Measurements from ENCODE around the gene TMEM123.

Gene TMEM123, protein sequence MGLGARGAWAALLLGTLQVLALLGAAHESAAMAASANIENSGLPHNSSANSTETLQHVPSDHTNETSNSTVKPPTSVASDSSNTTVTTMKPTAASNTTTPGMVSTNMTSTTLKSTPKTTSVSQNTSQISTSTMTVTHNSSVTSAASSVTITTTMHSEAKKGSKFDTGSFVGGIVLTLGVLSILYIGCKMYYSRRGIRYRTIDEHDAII

DNA sequence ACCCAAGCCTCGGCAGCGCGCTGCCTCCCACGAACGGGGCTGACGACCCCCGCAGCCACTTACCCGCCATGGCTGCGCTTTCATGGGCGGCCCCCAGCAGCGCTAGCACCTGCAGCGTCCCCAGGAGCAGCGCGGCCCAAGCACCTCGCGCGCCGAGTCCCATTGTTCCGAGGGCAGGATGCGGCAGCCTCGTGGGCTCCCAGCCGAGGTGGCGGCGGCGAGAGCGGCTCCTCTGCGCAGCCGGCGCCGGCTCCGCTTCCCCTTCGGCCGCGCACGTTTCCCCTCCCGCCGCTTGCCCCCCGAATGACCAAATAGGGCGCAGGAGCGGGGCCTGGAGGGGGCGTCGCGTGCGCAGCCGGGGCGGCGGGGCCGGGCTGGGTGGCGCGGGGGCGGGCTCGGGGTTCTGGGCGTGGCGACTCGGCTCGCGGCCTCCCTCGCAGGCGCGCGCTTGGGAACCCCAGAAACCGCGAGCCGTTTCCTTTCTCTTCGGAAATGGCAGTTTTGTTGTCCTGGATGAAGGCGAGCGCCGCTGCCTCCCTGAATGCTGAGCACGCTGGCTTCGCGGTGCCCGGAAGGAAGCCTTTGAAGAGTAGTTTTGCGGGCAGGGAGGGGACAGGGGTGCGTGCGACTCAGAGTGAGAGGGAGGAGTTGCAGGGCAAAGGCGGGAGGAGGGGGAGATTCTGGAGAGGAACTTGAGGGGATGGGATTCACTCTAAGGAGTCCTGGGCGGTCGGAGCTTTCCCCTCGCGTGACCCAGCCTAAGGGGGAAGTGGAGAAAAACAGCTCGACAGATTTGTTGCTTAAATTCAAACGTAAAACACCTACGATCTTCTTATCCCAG is at the start of gene TMEM123:
Gene TMEM123, minus strand, starts transcription at position 305 of the 841 bp plus-strand sequence. Its CDS starts 142 bp downstream, at position 163.
- peak; percentile 86 for DNase-seq

DNA sequence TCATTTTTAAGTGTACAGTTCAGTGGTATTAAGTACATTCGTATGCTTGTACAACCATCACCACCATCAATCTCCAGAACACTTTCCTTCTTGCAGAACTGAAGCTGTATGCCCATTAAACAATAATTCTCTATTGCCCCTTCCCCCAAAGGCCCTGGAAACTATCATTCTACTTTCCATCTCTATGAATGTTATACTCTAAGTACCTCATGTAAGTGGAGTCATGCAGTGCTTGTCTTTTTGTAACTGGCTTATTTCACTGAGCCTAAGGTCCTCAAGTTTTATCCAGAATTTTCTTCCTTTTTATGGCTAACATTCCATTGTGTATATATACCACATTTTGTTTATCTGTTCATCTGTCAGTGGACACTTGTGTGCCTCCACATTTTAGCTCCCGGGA is 48.3 kb upstream of the TMEM123 start:
- no peak for DNase-seq

DNA sequence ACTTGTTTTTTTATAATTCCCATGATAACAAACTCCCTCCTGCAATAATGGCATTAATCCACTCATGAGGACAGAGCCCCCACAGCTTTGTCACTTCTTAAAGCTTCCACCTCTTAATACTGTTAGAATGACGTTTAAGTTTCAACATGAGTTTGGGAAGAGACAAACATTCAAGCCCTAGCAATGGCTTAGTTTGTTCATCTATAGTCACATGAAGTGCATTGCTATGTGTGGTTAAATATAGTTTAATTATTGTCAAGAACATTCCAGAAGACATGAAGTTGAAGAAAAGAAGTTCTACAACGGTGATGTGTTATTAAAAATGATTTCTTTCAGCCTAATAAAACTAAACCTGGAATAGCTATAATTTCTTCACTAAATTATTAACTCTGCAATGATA is 47.4 kb upstream of the TMEM123 start:
- DNase-seq: no peak

DNA sequence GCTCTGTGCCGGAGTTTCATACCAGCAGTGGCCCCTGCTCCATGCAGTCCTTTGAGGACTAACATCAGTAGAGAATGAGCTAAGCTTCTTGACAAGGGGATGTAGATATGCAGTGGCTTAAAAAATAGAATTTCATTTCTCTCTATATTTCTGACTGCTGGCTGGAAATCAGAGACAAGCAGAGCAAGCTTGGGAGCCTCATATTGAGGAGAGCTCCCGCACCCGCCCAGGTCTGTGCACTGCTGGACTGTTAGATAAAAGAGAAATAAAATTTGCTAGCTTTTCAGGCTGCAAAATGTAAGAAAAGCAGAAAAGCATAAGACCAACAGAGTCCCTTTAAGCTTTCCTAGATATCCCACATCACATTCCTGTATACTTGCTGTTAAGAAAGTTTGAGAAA is 46.6 kb upstream of the TMEM123 start:
- DNase-seq: no peak

DNA sequence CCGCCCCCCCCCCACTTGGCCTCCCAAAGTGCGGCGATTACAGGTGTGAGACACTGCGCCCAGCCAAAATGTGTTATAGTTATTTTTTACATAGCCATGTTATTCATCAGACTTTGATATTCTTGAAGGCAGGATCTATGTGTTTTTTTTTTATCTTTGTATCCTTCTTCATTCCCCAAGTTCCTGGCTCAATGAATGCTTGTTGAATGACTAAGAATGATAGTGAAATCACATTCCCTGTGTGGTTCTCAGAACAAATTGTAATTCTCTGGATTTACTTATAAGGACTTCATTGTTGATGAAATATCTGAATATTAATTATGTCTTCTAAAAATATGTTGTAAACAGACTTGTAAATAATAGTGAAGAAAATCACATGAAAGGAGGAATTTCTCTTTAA is 44.5 kb upstream of the TMEM123 start:
- DNase-seq: no peak

DNA sequence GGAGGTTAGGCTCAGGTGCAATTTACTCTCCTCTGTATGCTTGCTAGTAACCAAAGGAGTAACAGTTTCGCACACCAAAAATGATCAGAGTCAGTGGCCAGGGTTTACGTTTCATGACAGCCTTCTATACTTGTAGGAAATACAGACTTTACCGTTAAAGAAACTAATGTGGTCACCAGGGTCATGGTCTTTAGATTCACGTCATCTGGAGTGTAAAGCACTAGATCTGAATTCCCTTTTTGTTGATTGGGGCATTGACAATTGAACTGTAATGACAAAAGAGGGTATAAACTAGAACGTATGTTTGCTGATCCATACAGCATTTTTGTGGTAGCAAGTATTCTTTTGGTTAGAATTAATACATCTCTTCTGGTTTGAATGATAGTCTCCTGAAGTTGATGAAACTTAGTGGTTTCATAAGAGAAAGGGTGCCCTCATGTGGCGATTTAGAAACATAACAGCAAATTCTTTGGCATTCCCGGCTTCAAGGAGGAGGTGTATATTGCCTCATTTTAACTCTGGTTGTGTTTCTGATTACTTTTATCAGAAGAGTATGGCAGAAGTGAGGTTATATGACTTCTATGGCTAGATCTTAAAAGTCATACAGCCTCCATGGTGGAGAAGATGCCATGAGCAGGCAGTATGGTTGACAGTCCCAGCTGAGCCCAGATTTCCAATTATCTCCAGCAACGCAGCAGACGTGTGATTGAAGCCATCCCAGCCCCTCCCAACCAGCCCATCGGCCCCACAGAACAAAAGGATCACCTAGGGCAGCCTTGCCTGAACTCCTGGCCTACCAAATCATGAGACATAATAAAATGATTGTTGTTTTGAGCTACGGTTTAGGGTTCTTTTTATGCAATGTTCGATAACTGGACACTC is 42.8 kb upstream of the TMEM123 start:
- no peak for DNase-seq

DNA sequence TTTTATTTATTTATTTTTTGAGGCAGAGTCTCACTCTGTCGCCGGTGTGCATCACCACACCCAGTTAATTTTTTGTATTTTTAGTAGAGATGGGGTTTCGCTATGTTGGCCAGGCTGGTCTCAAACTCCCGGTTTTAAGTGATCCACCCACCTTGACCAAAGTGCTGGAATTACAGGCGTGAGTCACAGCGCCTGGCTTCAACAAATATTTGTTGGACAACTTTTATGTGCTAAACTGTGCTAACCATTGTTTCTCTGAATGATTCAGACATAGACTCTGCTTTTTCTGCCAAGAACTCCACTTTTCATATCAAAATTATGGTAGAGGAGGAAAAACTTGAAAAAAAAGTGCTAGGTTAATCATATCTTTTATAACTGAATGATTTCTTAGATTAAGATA is 41.7 kb upstream of the TMEM123 start:
- no peak for DNase-seq

DNA sequence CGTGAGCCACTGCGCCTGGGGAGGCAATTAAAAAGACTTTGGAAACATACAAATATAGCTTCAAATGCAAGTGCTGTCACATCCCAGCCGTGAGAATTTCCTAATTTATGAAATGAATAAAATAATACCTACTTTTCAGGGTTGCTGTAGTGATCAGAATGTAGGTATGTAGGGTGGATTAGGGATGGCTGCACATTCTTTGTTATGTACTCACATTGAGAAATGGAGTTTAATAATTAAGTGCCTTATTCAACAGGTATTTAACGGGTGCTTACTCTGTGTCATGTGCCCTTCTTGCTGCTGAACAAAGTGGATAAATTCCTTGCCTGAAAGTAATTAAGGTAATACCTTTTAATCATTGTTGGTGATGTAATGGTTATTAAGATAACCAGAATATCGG is 41.0 kb upstream of the TMEM123 start:
- no peak for DNase-seq

DNA sequence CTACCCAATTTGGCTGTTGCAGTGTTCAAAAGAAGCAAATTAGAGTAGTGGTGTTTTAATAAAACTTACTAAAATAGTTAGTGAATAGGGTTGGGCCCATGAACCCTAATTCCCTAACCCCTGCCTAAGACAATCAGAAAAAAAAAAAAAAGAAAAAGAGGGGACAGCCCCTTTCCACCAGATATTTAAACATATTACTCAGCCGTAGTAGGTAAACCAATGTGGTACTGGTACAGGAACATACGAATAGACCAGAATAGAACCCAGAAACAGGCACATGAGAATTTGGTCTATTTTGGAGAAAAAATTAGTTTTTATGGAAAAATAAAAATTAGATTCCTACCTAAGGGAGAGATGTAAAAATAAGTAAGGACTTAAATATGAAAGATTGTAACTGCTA is 39.4 kb upstream of the TMEM123 start:
- no peak for DNase-seq

DNA sequence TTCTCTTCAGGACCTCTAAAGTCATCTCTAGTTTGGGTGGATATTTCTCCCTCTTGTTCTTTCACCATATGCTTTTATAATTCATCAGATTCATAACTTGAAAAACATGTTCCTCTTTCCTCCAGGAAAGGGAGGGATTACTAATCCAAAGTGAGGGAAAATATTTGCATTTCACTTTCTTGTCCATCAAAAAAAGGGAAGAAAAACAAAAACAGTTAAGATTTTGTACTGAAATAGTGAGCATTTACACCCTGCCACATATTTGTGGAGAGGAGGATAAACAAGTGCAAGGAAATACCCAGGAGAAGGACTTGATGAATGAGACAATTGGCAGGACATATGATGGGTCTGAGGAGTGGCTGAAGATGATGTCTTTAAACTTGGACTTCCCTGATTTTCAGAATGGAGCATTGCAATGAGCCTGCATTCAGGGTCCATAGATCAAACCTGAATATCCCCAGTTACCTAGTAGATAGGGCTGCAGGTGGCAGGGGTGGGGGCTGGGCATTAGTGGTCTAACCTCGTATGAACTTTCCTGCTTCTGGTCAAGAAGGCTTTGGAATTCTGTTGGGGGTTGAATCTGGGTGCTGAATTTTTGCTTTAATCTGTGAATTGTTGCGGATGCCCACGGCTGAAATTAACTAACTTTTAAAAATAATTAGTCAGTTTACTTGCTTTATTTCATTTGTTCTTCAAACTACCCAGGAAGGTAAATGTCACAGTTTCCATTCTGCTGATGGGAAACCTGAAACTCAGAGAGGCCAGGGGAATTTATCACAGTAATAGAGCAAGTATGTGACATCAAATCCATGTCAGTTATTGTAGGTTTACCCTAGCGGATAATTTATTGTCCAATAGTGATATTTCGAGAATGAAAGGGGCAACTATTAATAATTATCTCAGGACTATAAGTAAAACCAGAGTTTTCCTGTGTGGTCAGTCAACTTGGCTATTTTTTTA is 36.9 kb upstream of the TMEM123 start:
- no peak for DNase-seq

DNA sequence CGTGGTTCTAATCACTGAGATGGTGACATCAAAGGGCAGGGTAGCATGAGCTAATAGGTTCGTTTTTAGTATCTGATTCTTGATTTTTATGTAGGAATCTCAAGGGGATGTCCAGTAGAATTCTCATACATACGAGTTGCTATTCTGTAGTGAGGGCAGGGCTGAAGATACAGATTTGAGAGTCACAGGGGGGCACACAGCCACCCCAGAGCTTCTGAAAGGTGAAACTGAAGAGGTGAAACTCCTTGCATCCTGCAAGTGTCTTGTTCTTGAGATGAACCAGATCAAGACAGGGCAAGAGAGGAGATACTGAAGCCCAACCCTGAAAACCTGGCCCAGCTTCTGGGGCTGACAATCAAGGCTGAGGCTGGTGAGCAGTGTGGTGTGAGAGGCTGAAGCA is 35.6 kb upstream of the TMEM123 start:
- DNase-seq: no peak

DNA sequence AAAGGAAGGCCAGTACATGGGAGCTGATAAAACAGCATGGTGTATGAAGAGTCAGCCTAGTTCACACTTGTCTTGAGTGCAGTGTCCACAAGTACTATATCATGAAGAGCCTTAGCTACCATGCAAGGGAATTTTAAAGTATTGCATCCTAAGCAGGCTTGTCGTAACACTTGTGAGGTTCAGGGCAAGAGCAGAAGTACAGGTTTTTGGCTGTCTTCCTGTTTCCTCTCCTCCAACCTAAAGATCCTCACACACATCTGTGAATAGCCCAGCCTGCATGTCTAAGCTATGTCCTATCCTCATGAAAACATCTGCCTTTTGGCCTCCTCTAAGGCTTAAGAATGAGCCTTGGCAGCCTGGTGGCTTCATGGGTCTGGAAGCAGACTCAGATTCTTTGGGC is 34.6 kb upstream of the TMEM123 start:
- DNase-seq: no peak

DNA sequence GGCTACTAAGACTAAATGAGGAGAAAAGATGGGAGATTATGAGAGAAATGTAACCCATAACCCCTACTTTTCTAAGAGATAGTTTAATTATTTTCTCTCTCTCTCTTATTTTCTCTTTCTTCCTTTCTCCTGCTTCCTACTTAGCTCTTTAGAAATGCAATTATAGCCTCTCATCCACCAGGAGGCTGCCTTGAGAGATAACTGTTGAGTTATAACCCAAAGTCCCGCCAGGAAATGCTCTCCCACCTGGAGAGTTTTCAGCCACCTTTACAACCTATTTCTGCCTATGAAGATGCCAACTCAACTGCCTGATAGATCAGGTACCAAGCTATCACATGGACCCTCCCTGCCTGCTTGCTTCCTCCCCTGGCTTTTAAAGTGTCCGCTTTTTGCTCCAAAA is 34.0 kb upstream of the TMEM123 start:
- no peak for DNase-seq

DNA sequence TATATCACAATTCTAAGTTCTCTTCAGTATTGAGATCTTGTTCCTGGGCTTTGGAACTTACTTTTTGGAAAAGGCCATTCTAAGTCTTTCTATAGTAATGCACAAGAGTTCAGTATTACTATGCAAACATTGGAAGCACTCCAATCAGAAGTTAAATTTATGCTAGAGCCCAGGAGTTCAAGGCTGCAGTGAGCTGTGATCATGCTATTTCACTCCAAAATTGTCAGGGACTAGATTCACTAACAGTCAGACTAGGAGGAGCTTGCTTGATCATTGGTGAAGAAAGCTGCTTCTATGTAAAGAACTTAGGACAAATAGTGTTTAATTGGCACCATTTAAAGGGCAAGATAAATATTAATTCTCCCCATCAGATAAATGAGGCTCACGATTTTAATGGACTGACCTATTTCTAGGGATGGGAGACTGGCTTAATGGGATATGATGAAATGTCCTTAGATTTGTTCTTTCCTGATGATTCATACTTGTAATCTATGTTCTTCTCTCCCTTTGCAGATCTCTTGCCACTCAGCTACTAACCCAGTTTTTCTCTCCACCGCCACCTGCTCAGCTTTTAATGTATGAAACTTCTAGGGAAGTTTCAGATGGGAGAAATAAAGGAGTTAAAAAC is 32.6 kb upstream of the TMEM123 start:
- no peak for DNase-seq

DNA sequence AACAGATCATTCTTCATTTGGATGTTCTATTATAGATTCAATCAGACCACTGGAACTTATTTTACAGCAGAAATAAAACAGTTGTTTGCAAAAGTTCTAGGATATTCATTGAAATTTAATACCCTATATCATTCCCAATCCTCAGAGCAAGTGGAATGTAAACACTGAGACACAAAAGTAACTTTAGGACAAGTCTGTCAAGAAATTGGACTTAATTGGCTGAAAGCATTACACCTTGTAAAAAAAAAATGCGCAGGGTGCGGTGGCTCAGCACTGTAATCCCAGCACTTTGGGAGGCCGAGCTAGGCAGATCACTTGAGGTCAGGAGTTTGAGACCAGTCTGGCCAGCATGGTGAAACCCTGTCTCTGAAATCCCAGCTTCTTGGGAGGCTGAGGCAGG is 29.9 kb upstream of the TMEM123 start:
- no peak for DNase-seq

DNA sequence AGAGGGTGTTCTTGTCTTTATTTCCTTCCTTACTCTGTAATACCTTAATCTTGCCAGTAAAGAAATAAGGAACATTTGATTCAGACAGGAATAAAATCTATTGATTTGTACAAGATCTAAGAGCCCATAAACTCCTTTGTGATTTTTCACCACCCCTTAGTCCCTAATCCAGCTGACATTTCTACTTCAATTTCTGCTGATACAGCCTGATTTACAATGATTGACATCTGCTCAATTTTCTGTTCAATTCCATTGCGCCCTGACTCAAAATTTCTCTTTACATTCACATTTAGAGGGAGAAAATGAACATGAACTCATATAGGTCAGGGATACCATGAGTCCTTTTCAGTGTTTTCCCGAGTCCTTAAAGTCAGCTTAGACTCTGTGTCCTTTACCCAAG is 27.2 kb upstream of the TMEM123 start:
- DNase-seq: no peak

DNA sequence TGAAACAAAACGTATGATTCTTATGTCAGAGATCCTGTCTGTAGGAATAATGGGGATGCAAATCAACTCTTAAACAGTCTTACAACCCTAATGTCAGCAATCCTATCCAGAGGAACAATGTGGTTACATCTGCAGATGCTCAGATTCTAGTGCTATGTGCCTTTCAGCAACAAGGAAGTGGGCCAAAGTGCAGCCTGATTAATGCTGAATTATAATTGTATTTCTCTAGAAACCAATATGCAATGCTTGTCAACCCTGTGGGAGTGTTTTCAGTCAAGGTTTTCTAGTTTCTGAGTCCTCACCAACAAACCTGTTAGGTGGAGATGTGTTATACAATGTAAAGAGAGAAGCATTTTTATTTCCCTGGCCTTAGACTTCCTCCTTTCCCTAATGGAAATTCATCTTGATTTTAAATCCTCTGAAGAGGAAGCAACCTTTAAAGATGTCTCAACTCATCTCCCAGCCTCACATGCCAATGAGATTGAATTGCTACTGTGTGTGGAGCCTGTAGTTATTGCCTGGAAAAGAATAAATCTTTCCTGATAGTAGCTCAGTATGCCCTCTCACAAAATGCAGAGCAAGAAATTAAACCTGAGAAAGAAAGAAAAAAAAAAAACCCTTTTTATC is 26.2 kb upstream of the TMEM123 start:
- no peak for DNase-seq

DNA sequence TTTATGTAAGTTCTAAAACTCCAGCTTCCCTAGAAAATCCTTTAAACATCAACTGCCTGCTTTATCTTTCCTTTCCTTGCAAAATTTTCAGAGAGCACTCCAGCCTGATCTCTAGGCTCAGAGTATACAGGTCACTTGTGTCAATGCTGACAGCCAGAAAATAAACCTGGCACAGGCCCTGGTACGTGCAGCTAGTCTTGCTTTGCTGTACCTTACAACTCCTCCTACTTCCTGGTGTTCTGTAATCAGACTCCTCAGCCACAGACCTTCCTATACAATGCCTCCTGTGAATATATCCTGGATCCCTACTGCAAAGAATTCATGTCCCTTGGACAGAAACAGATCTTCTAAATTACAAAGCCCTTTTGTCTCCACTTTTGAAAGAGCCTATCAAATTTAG is 24.2 kb upstream of the TMEM123 start:
- DNase-seq: no peak

DNA sequence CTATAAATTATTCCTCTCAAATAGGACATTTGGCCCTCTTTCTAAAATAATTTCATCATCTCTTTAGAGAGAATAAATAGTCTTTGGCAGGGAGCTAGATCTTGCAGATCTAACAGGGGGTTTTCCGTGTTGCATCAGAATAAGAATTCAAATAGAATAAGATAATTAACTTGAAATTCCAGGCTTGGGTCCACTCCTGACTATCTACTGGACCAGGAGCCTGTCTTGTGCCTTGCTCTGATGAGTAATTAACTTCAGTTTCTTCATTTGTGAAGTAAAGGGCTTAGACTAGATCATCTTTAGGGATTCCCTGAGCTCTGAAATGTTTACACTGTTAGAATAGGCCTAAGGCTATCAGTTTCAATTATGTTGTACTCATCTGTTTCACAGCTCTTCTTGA is 23.5 kb upstream of the TMEM123 start:
- no peak for DNase-seq

DNA sequence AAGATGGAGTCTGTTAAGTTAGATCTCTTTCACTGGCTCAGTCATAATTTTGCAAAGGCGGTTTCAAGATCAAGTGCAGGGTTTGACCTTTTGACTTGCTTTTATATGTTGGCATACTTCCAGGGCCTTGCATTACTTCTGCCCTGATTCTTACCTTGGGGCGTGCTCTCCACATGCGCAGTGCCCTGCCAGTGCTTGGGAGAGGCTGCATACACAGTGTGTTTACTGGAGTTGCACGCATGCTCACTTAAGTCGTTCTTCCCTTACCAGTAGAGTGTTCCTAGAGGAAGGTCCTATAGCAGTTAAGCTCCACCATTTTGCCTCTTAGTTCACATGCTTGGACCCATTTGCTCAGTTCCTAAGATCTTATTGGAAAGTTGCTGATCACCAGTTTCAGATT is 21.0 kb upstream of the TMEM123 start:
- no peak for DNase-seq

DNA sequence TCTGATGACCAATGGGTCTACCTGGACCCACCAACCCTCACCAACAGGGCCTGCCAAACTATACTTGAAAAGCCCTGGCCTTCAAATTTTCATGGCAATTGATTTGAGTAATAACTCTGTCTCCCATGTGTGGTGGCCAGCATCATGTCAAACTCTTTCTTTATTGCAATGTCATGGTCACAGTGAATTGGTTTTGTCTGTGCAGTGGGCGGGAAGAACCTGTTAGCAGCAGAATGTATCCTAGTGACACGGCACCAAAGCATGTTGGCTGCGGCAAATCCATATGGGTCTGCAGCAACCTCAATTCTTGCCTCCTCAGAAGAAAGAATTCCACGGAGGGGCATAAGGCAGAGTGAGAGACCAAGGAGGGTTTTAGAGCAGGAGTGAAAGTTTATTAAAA is 19.6 kb upstream of the TMEM123 start:
- no peak for DNase-seq

DNA sequence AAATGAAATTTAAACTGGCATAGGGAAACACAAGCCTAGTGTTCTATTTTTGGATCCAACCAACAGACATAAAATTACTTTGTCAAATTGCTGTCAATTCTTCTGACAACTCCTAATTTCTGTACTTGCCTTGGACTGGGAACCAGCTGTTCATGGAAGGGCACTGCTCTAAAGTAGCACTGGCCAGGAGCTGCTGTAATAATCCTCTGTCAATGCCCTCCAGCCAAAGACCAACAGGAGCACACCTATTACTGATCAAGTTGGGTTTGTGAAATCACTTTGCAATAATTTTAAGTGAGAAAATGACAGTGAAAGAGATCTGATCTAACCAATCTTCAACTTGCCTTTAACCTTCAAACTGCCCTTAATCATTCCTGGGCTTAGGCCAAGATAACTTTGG is 18.9 kb upstream of the TMEM123 start:
- no peak for DNase-seq
